K562 (cell line): ENCODE data around the gene ARHGAP24.

Source experiments
- CTCF ChIP-seq, 3 experiments: IDR thresholded peaks in 2 of 3; conservative IDR thresholded peaks in 1 of 3; 2 replicates each; pipeline ENCODE4 v1.5.1; 2011 to 2012; ENCODE audit warnings: low read length in 3 of 3, mild to moderate bottlenecking in 3 of 3, control low read depth in 2 of 3, improper control_type of control experiment in 1 of 3, inconsistent platforms in 1 of 3, low read depth in 1 of 3, mixed read lengths in 1 of 3, moderate library complexity in 1 of 3; ENCODE audit not compliant: insufficient read depth in 2 of 3
- E2F5 ChIP-seq: sonication (generic); formaldehyde crosslinking; IDR thresholded peaks from 2 replicates; pipeline ENCODE4 v1.8.0; 2022; ENCODE audit warnings: mild to moderate bottlenecking, missing genetic modification reagents
- HEY1 ChIP-seq: fragments of 250-450 bp; sonication (Bioruptor Pico); IDR thresholded peaks from 2 replicates; pipeline ENCODE4 v1.5.0; 2020; ENCODE audit warnings: mild to moderate bottlenecking, moderate library complexity, borderline replicate concordance
- MBD2 ChIP-seq: sonication (generic); IDR thresholded peaks from 2 replicates; pipeline ENCODE4 v1.6.1; 2016; ENCODE audit warnings: low read depth, borderline replicate concordance
- NR2C2 ChIP-seq, 2 experiments: fragments of 200-800 bp in 1 of 2; sonication (Bioruptor generic) in 1 of 2; sonication (generic) in 1 of 2; formaldehyde crosslinking in 1 of 2; IDR thresholded peaks; 2 replicates each; pipeline versions ENCODE4 v1.6.1 to v1.8.0; 2016 to 2022; ENCODE audit warnings: mild to moderate bottlenecking in 1 of 2, missing compliant biosample characterization in 1 of 2, missing genetic modification characterization in 1 of 2, missing genetic modification reagents in 1 of 2
- NR4A1 ChIP-seq, 2 experiments: fragments of 250-450 bp in 1 of 2; fragments of 450-650 bp in 1 of 2; sonication (Bioruptor Pico) in 1 of 2; IDR thresholded peaks; 2 replicates each; pipeline versions ENCODE4 v1.4.0 to v1.6.1; 2016 to 2020; ENCODE audit warnings: mild to moderate bottlenecking in 2 of 2, missing compliant biosample characterization in 1 of 2, missing genetic modification characterization in 1 of 2, moderate library complexity in 1 of 2
- POLR2AphosphoS5 ChIP-seq: IDR thresholded peaks from 2 replicates; pipeline ENCODE4 v1.6.1; 2011; ENCODE audit warnings: mild to moderate bottlenecking, low read depth, low read length, moderate library complexity; ENCODE audit not compliant: control insufficient read depth, insufficient read depth
- SMAD4 ChIP-seq: fragments of 250-450 bp; sonication (Bioruptor Pico); conservative IDR thresholded peaks from 2 replicates; pipeline ENCODE4 v1.8.0; 2021; ENCODE audit warnings: inconsistent platforms, mild to moderate bottlenecking, moderate library complexity
- ZBTB5 ChIP-seq: fragments of 450-650 bp; IDR thresholded peaks from 2 replicates; pipeline ENCODE4 v1.6.1; 2017; ENCODE audit warnings: antibody characterized with exemption
- ZNF217 ChIP-seq: sonication (generic); formaldehyde crosslinking; IDR thresholded peaks from 2 replicates; pipeline ENCODE4 v1.8.0; 2022; ENCODE audit warnings: mild to moderate bottlenecking, missing genetic modification reagents
- ZNF3 ChIP-seq: fragments of 250-450 bp; sonication (Bioruptor Pico); IDR thresholded peaks from 2 replicates; pipeline ENCODE4 v1.5.0; 2021; ENCODE audit warnings: mild to moderate bottlenecking, moderate library complexity
- TF ChIP-seq, protein P1 (sequence below): fragments of 250-450 bp; sonication (Bioruptor Pico); IDR thresholded peaks from 2 replicates; pipeline ENCODE4 v1.5.0; 2020; ENCODE audit warnings: mild to moderate bottlenecking
- TF ChIP-seq, protein P2 (sequence below): sonication (generic); formaldehyde crosslinking; IDR thresholded peaks from 2 replicates; pipeline ENCODE4 v1.8.1; 2023; ENCODE audit warnings: missing genetic modification reagents, mild to moderate bottlenecking, borderline replicate concordance

GRCh38 chr4:85607624-85608023 is 132.7 kb downstream of the ARHGAP24 start:
- TF ChIP-seq ZBTB5 (no peak), ZNF3 (CRISPR knock-in tag) (no peak), ZNF217 (CRISPR knock-in tag) (no peak), HEY1 (CRISPR knock-in tag) (no peak), NR2C2 (CRISPR knock-in tag; IDR thresholded peaks at IDR 0.05) (no peak), NR2C2 (tag; IDR thresholded peaks at IDR 0.05) (no peak), MBD2 (no peak), CTCF (IDR thresholded peaks at IDR 0.05 in 2 of 3, conservative IDR thresholded peaks at IDR 0.05 in 1 of 3; ENCODE audit: insufficient read depth in 2 of 3, low read depth in 1 of 3, low read length in 3 of 3) (no peak), SMAD4 (CRISPR knock-in tag) (no peak), NR4A1 (CRISPR knock-in tag; IDR thresholded peaks at IDR 0.05) (no peak), NR4A1 (tag; IDR thresholded peaks at IDR 0.05) (no peak), E2F5 (no peak), POLR2AphosphoS5 (no peak)
- TF ChIP-seq, protein P1, sequence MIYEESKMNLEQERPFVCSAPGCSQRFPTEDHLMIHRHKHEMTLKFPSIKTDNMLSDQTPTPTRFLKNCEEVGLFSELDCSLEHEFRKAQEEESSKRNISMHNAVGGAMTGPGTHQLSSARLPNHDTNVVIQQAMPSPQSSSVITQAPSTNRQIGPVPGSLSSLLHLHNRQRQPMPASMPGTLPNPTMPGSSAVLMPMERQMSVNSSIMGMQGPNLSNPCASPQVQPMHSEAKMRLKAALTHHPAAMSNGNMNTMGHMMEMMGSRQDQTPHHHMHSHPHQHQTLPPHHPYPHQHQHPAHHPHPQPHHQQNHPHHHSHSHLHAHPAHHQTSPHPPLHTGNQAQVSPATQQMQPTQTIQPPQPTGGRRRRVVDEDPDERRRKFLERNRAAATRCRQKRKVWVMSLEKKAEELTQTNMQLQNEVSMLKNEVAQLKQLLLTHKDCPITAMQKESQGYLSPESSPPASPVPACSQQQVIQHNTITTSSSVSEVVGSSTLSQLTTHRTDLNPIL (CRISPR knock-in tag): no peak
- TF ChIP-seq, protein P2, sequence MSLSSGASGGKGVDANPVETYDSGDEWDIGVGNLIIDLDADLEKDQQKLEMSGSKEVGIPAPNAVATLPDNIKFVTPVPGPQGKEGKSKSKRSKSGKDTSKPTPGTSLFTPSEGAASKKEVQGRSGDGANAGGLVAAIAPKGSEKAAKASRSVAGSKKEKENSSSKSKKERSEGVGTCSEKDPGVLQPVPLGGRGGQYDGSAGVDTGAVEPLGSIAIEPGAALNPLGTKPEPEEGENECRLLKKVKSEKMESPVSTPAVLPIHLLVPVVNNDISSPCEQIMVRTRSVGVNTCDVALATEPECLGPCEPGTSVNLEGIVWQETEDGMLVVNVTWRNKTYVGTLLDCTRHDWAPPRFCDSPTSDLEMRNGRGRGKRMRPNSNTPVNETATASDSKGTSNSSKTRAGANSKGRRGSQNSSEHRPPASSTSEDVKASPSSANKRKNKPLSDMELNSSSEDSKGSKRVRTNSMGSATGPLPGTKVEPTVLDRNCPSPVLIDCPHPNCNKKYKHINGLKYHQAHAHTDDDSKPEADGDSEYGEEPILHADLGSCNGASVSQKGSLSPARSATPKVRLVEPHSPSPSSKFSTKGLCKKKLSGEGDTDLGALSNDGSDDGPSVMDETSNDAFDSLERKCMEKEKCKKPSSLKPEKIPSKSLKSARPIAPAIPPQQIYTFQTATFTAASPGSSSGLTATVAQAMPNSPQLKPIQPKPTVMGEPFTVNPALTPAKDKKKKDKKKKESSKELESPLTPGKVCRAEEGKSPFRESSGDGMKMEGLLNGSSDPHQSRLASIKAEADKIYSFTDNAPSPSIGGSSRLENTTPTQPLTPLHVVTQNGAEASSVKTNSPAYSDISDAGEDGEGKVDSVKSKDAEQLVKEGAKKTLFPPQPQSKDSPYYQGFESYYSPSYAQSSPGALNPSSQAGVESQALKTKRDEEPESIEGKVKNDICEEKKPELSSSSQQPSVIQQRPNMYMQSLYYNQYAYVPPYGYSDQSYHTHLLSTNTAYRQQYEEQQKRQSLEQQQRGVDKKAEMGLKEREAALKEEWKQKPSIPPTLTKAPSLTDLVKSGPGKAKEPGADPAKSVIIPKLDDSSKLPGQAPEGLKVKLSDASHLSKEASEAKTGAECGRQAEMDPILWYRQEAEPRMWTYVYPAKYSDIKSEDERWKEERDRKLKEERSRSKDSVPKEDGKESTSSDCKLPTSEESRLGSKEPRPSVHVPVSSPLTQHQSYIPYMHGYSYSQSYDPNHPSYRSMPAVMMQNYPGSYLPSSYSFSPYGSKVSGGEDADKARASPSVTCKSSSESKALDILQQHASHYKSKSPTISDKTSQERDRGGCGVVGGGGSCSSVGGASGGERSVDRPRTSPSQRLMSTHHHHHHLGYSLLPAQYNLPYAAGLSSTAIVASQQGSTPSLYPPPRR (CRISPR knock-in tag): no peak
